NCI-H187 (cell line): ENCODE results near the gene ZNF462.

Experiments used
- DNase-seq, 2 experiments: peaks; one replicate each; lab custom pipeline; 2025; lab: John Stamatoyannopoulos, UW

ZNF462 gene

DNA sequence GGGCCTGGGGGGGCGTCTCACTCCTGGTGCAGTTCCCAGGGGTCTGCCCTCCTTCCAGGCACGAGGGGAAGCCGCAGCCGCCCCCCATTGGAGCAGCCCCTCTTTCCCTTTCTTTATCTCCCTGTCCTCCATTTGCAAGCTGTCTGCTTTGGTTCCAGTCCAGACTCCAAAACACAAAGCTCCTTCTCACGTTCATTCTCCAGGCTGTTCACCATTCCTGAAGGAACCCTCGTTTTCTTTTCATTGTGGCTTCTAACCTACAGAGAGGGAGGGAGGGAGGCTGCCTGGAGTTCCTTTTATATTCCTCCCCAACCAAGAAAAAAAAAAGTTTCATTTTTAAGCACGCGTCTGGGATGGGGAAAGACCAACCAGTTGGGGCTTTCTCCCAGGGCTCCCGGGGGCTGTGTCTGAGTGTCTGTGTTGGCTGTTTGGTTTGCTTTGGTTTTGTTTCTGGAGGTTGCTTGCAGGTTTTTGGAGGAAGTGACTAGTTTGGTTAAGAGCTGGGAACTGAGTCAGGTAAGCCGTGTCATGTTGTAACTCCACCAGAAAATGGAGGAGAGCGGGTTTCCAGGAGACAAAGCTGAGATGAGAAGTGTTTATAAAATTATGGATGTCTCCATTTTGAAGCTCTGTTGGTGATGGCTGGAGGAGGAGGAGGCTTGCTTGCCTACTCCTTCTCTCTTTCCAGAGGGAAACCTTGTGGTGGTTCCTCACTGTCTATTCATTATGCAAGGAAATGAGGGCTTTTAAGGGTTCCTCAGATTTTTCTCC is 1.6 kb downstream of the ZNF462 start:
- no peak for DNase-seq

DNA sequence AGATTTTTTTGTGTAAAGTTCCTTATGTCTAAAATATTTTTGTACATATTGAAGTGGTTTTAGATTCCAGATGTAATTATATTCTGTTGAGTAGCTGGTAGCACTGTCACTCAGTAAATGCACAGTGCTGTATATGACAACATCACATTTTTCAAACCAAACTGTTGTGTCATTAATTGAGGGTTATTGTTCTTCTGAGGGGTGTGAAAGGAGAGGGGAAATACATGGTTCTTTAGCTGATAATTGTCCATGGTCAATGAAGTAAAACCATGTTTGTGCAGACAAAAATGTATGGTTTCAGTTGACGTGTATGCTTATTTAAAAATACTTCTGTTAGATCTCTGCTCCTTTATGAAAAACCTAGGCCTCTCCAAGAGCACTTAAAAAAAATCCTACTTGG is 3.3 kb downstream of the ZNF462 start:
- no peak for DNase-seq

DNA sequence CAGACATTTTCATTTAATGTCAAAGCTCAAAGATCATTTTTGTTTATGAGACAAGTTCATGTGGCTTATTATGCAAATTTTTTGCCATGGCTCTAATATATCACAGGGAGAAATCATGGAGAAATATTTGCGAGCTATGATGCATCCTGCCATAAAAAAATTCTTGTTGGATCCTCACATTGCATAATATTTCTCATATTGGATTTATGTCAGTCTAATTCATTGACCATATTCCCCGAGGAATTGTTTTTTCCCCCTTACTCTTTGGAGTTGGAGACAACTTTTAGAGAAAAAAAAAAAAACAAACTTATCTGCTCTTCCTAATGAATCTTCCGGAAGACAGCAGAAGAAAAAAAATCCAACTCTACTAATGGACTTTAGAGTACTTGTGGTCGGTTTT is 4.3 kb downstream of the ZNF462 start:
- no peak for DNase-seq

DNA sequence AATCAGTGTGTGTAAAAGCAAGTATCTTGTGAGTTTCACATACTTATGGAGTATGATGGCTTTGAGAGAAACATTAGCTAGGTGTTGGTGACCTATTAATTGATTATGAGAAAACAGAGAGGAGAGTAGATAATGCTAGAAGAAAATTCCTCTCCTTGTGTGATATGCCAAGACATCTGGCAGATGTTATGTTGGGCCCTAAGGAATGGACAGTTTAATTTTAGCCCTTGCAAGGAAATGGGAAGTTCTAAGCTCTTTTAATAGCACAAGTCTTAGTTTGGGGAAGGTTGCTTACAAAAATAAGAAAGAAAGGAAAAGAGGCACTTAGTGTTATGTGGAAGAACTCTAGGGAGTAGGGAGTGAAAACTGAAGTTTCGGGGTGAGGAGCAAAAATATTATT is 5.1 kb downstream of the ZNF462 start:
- no peak for DNase-seq

DNA sequence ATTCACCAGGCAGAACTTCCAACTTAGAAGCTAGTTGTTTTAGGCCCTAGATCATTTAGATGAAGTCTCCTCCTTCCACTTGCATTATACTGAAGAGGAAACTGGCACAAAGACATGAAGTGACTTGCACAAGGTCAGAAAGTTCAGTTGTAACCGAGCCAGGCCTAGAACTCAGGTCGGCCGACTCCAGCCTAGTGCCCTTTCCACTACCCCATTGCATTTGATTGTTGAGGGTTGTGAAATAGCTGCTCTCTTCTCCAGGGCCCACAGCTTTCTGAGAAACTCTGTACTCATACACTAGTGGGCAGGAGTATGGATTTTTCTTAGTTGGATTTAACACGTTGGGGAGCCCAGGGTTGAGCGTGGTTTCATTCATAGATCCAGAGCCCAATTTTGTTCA is 5.6 kb downstream of the ZNF462 start:
- no peak for DNase-seq

DNA sequence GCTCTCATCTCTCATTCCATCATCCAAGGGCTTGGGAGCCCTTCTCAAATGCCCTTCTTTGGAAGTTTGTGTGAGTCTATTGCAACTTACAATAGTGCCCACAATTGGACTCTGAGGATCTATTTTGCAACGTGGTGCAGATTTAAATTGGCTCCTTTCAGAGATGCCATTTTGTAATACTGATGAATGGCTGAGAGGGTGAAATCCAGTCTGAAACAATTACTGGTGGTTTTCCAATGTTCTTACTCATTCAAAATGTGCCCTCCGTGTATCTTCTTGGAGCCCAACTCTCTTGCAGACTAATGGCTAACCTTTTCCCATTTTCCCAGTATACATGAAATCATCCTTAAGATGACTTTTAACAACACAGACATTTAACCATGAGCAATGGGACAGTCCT is 6.1 kb downstream of the ZNF462 start:
- DNase-seq: no peak

DNA sequence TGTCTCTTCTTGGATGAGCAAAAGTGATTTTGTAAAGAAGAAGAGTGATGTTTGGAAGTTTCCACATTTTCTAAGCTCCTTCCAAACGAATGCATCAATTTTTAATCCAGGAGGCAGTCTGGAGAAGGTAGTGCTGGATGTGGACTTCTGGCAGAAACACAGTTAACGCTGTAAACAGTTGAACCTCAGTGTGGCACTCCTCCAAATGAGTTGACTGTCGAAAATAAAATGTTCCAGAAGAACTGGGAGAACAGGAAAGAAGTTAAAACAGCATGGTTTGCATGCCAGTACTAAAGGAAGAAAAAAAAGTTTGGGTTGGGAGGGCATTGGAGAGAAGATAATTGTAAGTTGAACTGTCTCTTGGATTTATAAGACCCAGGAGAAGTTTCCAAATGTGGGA is 6.5 kb downstream of the ZNF462 start:
- DNase-seq: no peak

DNA sequence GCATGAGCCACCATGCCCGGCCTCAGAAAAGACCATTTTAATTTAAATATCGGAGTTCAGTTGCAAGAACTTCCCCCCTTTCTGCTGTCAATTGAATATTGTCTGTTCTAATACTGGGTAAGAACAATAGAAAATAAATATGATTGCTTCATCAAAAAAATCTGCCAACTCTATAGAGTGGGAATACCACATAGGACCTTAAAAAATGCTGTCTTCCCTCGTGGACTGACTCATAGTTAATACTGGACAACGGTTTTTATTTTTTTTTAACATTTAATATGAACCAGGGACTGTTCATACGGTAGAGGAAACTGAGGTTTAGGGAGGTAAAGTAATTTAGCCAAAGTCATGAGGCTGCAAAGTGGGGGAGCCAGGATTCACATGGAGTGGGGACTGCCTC is 9.7 kb downstream of the ZNF462 start:
- DNase-seq: no peak

DNA sequence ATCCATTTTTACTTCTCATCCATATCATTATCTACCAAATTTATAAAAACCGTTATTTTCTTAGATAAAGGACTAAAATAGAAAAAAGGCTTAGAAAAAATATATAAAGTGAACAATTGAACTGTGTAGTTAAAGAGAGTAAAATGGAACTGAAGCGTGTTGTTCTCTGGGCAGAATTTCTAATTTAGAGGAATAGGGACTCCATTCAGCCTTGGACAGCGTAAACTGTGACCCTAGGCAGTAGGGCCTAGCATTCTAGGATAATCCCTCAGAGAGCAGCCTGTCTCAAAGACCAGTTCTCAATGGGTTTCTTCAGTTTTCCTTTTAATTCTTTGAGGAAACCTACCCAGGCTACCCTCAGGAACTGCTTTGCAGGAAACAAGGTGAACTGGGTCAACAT is 11.1 kb downstream of the ZNF462 start:
- no peak for DNase-seq

DNA sequence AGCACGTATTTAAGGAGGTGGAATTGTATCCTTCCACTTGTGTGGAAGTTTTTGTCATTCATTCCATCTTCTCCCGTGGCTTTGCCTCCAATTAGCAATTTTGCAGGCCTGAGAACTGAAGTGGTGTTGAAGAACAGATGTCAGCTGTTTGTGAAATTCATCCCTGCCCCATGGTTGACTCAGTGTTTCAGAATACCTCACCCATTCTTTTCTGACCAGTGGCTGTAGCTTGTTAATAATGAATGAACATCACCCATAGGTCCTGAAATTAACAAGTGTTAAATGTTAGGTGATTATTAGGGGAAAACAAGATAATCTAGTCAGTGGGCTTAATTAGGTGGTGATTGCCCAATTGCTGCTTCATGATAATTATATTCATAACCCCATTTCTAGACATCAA is 11.7 kb downstream of the ZNF462 start:
- DNase-seq: no peak

DNA sequence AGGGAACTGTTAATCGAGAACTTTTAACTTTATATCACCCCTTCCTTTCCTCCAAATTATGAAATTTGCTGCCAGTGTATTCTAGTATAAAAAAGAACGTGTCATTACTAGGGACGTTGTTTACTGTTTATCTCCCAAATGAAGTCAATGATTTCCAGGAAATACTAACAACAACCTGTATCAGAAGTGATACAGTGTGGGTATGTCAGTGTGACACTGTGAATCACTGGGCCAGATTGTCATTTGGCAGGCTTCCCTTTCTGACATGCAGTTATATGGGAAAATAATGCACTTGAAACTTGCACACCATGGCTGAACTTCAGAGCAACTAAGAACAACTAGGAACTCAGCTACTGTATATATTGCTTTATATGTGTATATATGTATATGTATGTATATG is 12.6 kb downstream of the ZNF462 start:
- no peak for DNase-seq

DNA sequence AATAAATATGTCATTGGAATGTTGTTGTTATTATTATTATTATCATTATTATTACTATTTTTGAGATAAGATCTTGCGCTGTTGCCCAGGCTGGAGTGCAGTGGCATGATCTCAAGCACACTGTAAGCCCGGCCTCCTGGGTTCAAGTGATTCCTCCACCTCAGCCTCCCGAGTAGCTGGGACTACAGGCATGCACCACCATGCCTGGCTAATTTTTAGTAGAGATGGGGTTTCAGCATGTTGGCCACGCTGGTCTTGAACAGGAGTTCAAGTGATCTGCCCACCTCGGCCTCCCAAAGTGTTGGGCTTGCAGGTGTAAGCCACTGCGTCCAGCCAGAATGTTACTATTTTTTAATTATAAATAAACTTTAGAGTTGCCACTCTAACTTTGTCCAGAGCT is 14.4 kb downstream of the ZNF462 start:
- no peak for DNase-seq

DNA sequence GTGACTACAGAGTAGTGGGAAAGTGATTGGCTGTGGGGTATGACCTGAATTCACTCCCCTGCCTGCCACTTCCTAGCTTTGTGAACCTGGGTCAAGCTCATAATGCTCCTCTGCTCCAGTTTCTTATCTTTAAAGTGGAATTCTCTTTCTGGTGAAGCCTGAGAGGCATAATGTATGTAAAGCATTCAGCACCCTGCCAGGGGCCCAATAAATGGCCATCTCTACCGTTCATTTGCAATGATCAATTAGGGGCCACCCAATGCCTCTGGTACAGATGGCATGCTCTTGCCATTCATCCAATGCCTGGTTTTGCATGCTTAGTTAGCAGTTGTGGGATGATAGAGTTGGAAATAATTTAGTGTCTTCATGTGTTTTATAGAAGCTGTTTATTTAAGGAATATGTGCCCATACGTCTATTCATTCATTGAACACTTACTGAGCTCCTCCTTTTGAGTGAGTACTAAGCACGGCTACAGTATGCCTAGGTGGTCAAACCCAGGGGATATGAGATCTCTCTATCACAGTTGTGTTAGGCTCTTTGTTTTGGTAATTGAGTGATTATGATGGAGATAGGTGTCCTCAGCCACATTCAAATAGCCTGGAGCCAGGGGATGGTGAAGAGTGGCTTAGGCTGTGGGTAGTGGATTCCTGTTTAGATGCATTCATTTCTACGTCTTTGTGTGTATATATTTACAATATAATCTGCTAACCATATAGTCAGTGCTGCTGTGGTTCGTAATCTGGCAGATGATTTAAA is 15.3 kb downstream of the ZNF462 start:
- DNase-seq: no peak

DNA sequence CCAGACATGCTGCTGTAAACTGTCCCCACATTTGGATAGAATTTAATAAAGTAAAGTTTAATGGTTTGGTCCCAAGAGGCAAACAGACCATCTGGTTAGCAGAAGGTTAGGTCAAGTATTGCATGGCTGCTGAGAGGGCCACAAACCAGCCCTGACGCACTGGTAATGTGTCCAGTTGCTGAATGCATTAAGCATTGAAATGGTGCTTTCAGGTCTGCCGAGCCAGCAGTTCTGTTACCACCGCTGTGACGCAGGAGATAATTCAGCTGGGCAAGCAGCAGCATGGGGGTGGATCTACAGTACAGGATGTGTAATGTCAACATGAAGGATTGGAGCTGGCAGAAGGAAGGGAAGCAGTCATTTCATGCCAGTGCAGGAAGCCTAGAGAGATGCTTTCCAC is 16.0 kb downstream of the ZNF462 start:
- DNase-seq: peak in 1 of 2 experiments; percentile 4

DNA sequence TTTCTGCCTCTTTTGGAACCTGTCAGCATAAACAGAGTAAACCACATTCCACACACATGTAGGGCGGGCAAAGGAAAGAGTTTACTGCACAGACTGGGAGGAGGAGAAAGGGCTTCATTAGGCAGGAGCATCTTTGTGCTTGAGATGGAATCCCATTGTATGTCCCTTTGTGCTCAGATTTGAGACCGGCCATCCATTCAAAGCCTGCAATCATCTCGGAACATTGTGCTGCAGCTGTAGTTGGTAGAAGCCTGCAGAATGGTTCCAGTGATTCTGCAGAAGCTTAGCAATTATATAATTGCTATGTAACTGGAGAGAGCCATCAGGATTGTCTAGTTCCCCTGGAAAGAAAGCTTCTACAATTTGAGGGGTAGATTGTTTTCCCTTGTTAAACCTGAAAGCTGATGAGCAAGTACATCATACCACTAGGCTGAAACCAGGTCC is 16.5 kb downstream of the ZNF462 start:
- no peak for DNase-seq

DNA sequence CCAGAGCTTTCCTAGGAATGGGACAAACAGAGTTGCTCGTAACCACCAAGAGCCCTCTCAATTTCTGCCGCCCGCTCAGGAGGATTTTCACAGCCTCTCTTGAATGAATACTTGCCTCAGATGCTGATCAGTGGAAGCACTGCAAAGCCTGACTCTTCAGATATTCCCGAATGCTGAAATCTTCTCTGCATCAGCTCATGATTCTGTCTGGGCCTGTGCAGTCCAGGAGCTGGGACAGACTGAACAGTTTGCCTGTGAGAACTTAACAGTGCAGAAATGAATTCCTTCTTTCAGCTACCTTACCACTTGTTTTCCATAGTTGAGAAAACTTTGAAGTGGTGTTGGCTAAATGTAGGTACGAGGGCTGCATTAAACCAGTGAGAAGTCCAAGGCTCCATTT is 17.1 kb downstream of the ZNF462 start:
- no peak for DNase-seq

DNA sequence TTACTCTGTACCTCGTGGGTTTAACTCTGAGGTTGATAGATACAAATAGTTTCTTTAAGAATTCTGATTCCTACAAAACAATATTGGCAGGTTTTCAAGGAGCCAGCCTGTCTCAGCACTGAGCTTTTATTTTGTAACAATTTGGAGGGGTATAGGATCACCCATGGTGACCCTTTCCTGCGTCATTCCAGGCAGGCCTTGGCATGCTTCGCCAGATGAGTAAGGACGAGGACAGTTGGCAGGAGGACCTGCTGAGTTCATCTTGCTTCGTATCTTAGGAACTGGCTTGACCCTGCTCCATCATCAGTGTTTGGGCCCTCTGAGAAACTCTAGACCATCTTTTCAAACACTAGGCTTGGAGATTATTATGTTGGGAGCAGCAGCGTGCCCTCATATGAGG is 17.9 kb downstream of the ZNF462 start:
- DNase-seq: no peak

DNA sequence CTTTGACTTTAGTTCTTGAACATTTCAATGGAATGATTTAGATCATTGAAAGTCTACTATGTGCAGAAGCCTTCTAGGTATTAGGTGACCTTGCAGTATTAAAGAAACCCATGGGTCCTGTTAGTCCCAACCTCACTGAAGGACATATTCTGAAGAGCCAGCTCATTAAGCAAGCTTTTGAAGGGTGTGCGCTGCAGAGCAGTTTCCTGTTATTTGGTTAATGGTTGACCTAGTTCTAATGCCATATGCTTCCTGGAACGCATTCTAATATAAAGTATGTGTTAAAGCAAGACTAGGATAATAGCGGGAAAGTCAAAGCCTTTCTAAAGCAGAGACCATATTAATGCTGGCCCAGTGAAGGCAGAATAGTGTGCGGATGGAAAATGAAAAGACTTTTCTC is 20.1 kb downstream of the ZNF462 start:
- DNase-seq: no peak

DNA sequence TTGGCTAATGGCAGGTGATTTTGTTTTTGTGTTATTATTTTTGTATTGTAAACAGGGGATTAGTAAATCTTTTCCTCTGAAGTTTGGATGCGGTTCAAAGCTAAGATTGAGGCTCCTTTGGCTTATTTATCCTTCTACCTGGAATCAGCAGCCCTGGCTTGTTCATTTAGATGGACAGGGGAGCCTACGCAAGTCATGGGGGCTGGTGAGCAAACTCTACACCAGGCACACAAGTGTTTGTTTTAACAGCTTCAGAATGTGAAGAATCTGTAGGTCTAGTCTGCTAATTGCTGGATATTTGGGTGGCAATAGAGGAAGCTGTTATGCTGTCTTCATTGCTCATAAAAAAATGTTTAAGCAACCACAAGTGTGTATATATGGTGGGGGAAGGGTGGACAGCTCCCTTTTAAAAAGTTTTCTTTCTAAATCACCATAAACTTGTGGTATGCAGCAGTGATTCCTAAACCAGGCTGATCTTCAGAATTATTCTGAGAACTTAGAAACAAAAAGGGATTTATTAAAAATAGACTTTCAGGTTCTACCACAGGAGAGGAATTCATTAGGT is 20.7 kb downstream of the ZNF462 start:
- DNase-seq: no peak

DNA sequence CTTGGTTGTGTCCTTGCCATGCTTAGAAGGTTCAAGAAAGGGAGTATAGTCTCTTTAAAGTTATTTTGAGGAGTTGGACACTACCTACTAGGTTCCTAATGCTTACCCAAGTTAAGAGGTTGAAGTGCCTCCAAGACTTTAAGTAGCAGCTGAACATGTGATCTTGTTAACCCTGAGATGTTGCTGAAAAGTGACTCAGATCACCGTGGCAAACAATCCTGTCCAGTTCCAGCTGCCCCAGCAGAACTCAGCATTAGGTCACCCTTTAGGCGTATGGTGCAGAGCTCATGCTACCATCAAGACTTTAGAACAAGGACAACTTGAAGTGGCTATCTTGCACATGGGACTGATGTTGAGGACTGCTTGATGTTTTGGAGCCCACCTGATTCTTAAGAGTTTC is 22.5 kb downstream of the ZNF462 start:
- no peak for DNase-seq

DNA sequence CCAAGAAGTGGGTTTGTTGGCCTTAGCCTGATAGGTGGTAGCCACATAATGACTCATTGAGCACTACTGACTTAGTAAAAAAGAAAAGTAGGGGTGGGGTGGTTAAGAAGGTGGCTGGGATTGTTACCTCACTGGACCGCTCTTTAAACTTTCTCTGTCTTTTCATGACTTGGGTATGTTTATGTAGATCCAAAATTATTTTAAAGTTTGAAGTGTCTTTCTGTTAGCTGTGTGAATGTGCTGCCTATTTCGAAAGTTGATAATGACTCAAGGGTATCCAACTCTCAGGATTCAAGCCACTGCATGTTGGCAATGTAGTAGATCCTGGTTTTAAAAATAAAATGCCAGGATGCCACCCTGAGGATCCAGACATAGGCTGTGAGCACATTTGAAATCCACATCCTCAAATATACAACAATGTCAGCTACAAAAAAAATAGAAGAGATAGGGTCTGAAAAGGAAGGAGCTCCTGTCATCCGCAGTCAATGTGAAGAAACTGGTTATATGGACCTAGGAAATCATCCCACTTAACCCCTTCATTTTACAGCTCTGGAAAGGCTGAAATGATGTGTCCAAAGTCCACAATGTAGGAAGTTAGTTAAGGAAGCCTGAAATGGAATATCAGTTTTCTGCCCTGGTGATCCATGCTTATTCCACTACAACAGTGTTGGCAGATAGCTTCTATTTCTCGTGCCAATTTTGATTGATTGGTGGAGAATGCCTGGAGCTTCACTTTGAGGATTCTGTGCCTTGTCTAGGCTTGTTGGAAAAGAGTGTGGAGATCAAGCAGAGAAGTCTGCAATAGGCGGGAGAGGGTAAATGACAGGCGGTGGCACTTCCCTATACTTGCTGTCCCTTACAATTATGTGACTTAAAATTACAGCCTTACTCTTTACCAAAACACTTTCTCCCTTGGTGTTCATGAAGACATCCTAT is 23.4 kb downstream of the ZNF462 start:
- DNase-seq: no peak

DNA sequence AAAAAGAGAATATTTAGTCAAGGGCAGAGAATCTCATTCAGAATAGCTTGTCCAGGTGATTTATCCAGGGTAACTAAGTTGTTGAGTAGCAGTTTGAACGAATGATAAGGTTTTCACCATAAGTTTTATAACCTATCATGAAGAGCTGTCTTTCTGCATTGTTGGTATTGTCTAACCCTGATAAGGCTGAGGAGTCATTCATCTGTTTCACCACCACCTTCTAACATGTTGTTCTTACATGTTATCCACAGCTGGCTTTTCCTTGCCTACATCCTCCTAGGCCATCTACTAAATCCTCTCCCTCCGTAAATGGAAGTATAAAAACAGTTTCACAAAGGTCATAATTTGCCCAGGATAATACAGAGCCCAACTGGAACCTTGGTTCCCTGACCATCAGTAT is 24.1 kb downstream of the ZNF462 start:
- DNase-seq: no peak
